Skeletal muscle satellite cell (primary cell): ENCODE measurements around the gene CYTH4.
"Not testable (repeated sequence)": the region's sequence is repeated elsewhere in the genome, so short reads cannot be mapped to it uniquely, and the experiment has no call there.

Source experiments
- H3K27me3 ChIP-seq: 2 replicates; pipeline ENCODE4 v1.7.0; 2013; ENCODE audit warnings: low read length; ENCODE audit not compliant: control insufficient read depth, insufficient read depth
- H3K36me3 ChIP-seq: 2 replicates; pipeline ENCODE4 v1.7.0; 2013; ENCODE audit warnings: mild to moderate bottlenecking, control low read depth, low read length; ENCODE audit not compliant: insufficient read depth
- H3K4me1 ChIP-seq: 2 replicates; pipeline ENCODE4 v1.7.0; 2013; ENCODE audit warnings: low read length; ENCODE audit not compliant: control insufficient read depth, insufficient read depth
- H3K4me2 ChIP-seq: 2 replicates; pipeline ENCODE4 v1.7.0; 2013; ENCODE audit warnings: mild to moderate bottlenecking, low read length
- H3K4me3 ChIP-seq: 2 replicates; pipeline ENCODE4 v1.7.0; 2013; ENCODE audit warnings: low read length
- H3K9ac ChIP-seq: 2 replicates; pipeline ENCODE4 v1.7.0; 2013; ENCODE audit warnings: mild to moderate bottlenecking, low read depth, low read length, moderate library complexity
- H3K9me3 ChIP-seq: replicated peaks from 2 replicates; pipeline ENCODE4 v1.7.0; 2013; ENCODE audit warnings: mild to moderate bottlenecking, control low read depth, low read length

The CYTH4 gene

DNA sequence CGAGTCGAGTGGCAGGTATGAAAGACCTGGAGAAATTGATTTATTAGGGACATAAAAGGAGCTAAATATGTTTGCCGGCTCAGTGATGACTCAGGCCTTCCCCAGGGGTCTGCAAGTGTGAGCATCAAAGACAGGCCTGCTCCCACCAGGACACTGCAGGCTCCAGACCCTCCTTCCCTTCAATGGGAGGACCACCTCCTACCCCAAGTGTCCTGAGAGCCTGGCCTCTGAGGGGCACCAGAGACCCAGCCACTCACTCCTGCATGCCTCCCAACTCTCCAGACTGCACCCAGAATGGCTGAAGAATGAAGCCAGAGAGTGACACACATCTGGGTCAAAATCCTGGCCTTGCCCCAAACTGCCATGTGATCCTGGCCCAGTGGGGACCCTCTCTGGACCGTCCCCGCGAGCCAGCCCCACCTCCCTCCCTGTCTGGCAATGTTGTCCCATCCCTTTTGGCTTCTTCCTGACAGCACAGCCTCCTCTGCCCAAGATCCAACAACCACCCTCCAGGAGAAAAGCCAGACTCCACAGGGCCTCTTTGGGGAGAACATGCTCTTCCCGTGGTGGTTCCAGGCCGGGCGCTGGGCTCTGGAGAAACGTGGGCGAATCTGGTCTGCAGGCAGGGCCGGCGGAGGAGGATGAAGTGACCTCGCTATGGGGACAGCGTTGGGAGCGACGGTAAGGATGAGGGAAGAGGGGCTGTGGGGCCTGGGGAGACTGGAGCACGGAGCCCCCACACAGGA lies 36.2 kb downstream of the CYTH4 start:
- no peak overlapping the region for H3K4me3 ChIP-seq
- no peak overlapping the region for H3K4me2 ChIP-seq
- peaks cover 33% of the 10 kb centered on the region for H3K4me1 ChIP-seq
- no peaks in the 10 kb centered on the region for H3K9me3 ChIP-seq
- H3K36me3 ChIP-seq = no peaks in the 10 kb centered on the region
- peaks cover under 1% of the 10 kb centered on the region for H3K27me3 ChIP-seq
- peak overlapping the region; percentile 6 for H3K9ac ChIP-seq

DNA sequence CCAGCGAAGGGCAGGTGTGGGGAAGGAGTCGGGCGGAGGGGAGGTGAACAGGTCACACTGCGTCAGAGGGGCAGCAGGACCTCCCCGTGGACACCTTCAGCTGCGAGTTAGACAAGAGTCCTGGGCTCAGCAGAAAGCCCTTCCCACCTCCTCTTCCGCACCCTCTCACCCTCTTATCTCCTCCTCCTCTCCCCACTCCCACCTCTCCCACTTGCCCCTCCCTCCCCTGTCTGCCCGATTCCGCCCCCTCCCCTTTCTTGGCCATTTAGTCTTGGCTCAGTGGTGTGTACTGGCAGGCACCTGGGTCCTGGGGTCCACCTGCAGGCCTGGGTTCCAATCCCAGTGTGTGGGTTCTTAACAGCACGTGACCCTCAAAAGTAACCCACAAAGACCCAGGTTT lies 37.2 kb downstream of the CYTH4 start:
- Histone ChIP-seq H3K27me3 (peaks cover 9% of the 10 kb centered on the region), H3K9me3 (no peaks in the 10 kb centered on the region), H3K4me1 (peaks cover 30% of the 10 kb centered on the region)

DNA sequence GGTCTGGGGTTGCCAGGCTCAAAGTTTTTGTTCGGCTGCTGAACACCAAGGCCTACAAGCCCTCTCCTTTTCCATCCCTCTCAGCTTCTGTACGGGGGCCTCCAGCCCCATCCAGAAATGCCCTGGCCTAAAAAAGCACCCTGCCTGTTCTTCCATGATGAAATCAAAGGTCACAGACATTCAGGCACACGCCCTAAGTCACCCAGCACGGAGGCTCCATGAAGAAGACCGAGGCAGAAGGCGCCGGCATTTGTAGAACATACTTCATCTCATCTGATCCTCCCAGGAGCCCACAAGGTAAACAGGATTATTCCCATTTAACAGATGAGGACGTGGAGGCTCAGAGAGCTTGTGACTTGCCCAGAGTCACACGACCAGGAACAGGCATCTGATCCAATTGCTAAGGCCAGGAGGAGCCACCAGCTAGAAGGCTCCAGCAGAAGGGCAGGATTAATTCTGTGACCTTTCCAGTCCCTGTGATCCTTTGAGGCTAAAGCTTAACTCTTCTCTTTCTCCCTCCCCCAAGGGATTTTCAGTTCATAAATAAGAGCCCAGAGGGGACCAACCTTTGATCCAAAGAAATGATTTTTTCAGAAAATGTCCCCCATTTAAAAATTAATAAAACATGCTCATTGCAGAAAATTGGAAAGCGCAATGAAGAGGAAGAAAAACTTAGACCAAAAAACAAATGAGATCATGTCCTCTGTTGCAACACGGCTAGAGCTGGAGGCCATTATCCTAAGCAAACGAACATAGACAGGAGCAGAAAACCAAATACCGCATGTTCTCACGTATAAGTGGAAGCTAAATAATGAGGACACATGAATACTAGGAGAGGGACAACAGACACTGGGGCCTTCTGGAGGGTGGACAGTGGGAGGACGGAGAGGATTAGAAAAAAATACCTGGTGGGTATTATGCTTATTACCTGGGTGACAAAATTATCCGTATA lies 38.7 kb downstream of the CYTH4 start:
- peaks cover 11% of the 10 kb centered on the region for H3K27me3 ChIP-seq
- no peak overlapping the region for H3K4me3 ChIP-seq
- H3K4me1 ChIP-seq = peaks cover 35% of the 10 kb centered on the region
- no peak overlapping the region for H3K4me2 ChIP-seq
- H3K9me3 ChIP-seq = no peaks in the 10 kb centered on the region
- H3K9ac ChIP-seq = no peak overlapping the region
- H3K36me3 ChIP-seq = no peaks in the 10 kb centered on the region

More for the DNA sequence above, 37.2 kb downstream of the CYTH4 start:
- Histone ChIP-seq H3K4me3 (no peak overlapping the region), H3K4me2 (no peak overlapping the region), H3K36me3 (no peaks in the 10 kb centered on the region), H3K9ac (no peak overlapping the region)

DNA sequence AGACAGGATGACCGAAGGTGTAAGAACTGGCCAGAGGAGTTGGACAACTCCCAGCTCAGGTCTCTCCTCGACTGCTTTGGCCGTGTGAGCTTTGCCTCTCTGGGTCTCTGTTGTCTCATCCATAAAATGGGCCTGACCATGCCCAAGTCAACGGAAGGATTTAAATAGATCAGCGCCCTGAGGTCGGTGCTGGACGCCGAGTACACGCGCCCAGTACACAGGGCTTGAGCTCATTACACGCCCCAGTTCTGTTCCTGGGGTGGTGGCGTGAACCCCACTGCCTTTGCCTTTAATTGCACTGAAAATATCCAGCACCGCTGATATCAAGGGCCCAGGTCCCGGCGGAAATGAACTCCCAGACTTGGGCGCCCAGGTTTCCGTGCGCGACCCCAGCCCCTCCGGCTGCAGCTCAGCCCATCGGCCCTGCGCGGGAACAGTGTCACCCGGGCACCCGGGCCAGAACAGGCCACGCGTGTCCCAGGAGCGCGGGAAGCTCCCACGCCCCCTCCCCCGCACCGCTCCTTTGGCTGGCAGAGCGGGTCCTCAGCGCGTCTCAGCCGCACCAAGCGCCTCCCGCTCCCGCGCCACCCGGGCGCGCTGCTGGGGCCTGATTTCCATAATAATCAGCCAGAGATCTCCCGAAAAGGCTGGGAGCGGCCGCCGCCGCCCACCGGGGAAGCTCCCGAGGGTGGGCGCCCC lies 42.2 kb downstream of the CYTH4 start:
- no peaks in the 10 kb centered on the region for H3K9me3 ChIP-seq
- peaks cover 11% of the 10 kb centered on the region for H3K27me3 ChIP-seq
- H3K4me2 ChIP-seq = peak overlapping the region; percentile 76
- peaks cover 39% of the 10 kb centered on the region for H3K4me1 ChIP-seq
- peak overlapping the region; percentile 13 for H3K9ac ChIP-seq
- peak overlapping the region; percentile 37 for H3K4me3 ChIP-seq
- no peaks in the 10 kb centered on the region for H3K36me3 ChIP-seq

DNA sequence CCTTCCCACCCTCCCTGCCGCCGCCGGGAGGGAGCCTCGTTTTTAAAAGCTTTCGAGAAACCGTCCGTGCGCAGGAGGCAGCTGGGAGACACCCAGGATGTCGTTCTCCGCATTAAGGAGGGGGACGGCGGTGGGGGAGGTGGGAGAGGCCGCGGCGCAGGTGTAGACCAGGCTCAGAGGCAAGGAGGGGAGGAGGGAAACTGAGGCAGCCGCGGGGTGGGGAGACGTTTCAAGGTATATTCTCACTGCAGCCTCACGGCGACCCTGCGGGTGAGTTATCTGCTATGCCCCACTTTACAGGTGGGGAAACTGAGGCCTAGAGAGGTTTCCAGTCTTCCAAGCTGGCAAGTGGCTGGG lies 42.7 kb downstream of the CYTH4 start:
- Histone ChIP-seq H3K36me3 (no peaks in the 10 kb centered on the region), H3K4me1 (peaks cover 45% of the 10 kb centered on the region), H3K9me3 (no peaks in the 10 kb centered on the region), H3K9ac (peak overlapping the region; percentile 13), H3K27me3 (peaks cover 11% of the 10 kb centered on the region), H3K4me3 (peak overlapping the region; percentile 37), H3K4me2 (peak overlapping the region; percentile 76)

DNA sequence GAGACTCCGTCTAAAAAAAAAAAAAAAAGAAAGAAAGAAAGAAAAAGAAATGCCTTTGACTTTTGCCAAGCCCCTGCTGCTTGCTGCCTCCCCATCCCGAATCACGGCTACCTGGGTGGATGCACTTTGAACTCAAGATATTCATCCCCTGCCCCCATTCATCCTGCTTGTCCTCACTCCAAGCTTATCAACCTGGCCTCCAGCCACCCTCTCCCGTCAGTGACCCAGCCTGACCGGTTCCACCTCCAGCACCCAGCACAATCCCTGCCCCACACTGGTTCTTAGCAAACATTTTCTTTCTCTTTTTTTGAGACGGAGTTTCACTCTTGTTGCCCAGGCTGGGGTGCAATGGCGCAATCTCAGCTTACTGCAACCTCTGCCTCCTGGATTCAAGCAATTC lies 44.4 kb downstream of the CYTH4 start:
- no peak overlapping the region for H3K4me2 ChIP-seq
- no peaks in the 10 kb centered on the region for H3K36me3 ChIP-seq
- H3K9me3 ChIP-seq = no peaks in the 10 kb centered on the region
- peaks cover 11% of the 10 kb centered on the region for H3K27me3 ChIP-seq
- H3K4me1 ChIP-seq = peaks cover 62% of the 10 kb centered on the region
- no peak overlapping the region for H3K9ac ChIP-seq
- H3K4me3 ChIP-seq = no peak overlapping the region

DNA sequence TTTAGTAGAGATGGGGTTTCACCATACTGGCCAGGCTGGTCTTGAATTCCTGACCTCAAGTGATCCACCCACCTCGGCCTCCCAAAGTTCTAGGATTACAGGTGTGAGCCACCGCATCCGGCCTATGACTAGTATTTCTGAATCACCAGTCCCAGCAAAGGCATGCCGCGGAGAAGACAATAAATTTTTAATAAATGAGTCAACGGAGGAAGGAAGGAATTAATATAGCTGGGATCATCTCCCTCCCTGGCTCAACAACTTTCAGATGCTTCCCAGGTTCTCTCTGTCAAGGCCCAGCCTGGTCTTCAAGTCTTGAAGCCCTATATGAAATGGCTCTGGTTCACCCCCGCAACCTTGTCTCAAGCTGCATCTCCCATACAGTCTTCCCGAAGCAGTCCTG lies 45.7 kb downstream of the CYTH4 start:
- Histone ChIP-seq H3K4me1 (peaks cover 67% of the 10 kb centered on the region), H3K4me3 (peak overlapping the region; percentile 38), H3K4me2 (peak overlapping the region; percentile 62), H3K9me3 (no peaks in the 10 kb centered on the region), H3K9ac (peak overlapping the region; percentile 74), H3K27me3 (peaks cover 11% of the 10 kb centered on the region), H3K36me3 (no peaks in the 10 kb centered on the region)

DNA sequence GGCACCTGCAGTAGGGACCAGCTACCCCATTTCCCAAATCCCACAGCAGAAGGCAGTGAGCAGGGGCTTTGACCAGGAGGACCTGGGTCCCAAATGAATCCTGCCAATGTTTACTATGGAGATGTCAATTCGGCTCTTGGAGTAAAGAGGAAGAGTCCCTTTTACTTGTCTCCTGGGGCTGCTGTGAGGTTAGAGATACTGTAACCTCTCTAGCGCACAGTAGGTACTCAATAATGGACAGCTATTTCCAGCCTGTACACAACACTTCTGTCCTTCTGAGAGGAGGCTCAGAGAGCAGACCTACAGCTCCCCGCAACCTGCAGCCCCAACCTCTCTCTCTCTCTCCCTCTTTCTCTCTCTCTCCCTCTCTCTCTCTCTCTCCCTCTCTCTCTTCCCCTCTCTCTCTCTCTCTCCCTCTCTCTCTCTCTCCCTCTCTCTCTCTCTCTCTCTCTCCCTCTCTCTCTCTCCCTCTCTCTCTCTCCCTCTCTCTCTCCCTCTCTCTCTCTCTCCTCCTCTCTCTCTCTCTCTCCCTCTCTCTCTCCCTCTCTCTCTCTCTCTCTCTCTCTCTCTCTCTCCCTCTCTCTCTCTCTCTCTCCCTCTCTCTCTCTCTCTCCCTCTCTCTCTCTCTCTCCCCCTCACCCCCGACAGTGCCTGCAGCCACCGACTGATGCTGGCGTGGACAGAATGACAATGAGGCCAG lies 46.4 kb downstream of the CYTH4 start:
- not testable (repeated sequence) for H3K27me3 ChIP-seq, H3K9me3 ChIP-seq, H3K36me3 ChIP-seq
- Histone ChIP-seq H3K4me1 (peaks cover 66% of the 10 kb centered on the region), H3K4me3 (peak overlapping the region; percentile 38), H3K9ac (peak overlapping the region; percentile 74), H3K4me2 (peak overlapping the region; percentile 62)

DNA sequence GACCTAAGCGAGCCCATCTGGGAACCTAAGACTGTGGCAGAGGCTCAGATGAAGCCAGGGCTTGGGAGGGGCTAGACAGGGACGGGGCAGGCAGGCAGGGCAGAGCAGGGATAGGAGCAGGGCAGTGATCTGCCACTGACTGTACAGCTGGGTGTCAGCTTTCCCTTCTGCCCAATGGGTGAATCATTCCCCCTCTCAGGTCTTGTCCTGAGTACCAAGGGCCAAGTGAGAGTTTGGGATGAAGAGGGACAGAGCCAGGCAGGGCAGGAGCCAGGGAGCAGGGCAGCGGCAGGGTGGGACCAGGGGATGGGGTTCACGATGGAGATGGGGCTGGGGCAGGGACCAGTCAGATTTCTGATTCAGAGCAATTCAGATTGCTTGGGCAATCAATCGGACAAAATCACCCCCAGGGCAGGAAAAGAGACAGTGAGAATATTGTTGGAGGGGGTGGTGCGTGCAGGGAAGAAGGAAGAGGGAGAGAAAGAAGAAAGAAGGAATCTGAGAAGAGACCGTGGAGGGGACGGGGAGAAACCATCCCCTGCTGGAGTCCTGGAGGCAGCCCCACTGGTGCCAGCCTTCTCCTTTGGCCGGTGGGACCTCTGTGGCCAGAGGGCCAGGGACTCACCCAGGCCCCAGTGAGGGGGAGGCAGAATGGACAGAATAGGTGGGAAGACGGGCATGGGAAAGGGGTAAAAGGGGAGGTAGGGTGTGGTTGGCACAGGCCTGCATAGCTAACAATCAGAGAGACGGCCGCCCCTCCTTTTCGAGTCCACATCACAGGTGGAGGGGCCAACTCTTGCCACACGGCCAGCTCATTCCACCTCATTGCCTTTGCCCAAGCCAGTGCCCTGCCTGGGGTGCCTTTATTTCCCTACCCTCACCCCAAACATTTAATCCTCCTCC lies 47.2 kb downstream of the CYTH4 start:
- Histone ChIP-seq H3K27me3 (peaks cover 9% of the 10 kb centered on the region), H3K4me1 (peaks cover 63% of the 10 kb centered on the region), H3K4me3 (no peak overlapping the region), H3K36me3 (no peaks in the 10 kb centered on the region), H3K4me2 (no peak overlapping the region), H3K9me3 (no peaks in the 10 kb centered on the region), H3K9ac (peak overlapping the region; percentile 74)

DNA sequence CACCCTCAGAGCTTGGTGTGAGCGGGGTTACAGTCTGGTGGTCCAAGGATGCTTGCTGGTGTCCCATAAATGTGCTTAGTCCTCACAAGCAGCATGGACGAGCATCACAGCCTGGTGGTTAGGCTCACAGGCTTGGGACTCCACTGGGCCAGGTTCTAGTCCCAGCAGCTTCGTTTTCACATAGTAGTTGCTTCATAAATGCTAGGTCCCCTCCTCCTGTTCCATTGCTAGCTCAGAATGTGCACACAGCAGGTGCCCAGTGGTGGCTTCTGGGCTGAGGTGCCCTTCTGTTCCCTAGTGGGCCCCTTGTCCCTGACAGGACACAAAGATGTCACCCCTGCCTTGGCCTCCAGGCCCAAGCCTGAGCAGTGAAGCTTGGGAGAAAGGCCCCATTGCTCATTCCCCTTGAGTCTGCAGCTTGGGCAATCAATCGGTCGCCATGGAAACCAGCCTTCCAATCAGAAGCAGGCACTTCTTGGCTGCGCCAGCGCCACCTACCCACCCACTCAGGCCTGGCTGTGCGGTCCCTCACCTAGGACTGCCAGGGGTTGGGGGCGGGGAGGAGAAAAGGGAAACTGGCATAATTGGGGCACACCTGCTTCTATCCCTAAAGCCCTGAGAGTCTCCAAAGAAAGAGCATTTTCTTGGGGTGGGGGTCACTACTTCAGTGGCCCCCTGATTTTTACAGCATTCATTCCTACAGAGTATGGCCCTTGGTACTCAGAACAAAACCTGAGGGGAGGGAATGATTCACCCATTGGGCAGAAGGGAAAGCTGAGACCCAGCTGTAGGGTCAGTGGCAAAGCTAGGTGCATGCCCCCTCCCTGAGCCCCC lies 48.1 kb downstream of the CYTH4 start:
- Histone ChIP-seq H3K36me3 (no peaks in the 10 kb centered on the region), H3K4me3 (no peak overlapping the region), H3K4me1 (peaks cover 60% of the 10 kb centered on the region)

More for the DNA sequence above, 48.1 kb downstream of the CYTH4 start:
- Histone ChIP-seq H3K4me2 (no peak overlapping the region), H3K27me3 (peaks cover 17% of the 10 kb centered on the region), H3K9me3 (no peaks in the 10 kb centered on the region), H3K9ac (no peak overlapping the region)
